Neural crest cell (in vitro differentiated cells): Measurements from ENCODE around the gene CNGA3. TPM values are rescaled to one million over a fixed set of nuclear protein-coding genes. Genes with fewer than 3 reads are reported as not detected.

Experiments
- DNase-seq: peaks from one replicate; pipeline ENCODE4 v3.0.0; 2021; ENCODE audit warnings: low read depth, mixed read lengths, low spot score
- H3K27ac Mint-ChIP-seq: one replicate; pipeline ENCODE4 v1.8.0; 2021; ENCODE audit warnings: mild to moderate bottlenecking, mixed read lengths; ENCODE audit not compliant: unreplicated experiment
- H3K27me3 Mint-ChIP-seq: 2 replicates; pipeline ENCODE4 v1.8.0; 2021; ENCODE audit warnings: low read depth, mild to moderate bottlenecking, mixed read lengths
- H3K36me3 Mint-ChIP-seq: 2 replicates; pipeline ENCODE4 v1.8.0; 2021; ENCODE audit warnings: low read depth, mild to moderate bottlenecking, mixed read lengths
- H3K4me1 Mint-ChIP-seq: 2 replicates; pipeline ENCODE4 v1.8.0; 2021; ENCODE audit warnings: mixed read lengths
- H3K4me3 Mint-ChIP-seq: one replicate; pipeline ENCODE4 v1.8.0; 2021; ENCODE audit warnings: mild to moderate bottlenecking, mixed read lengths
- H3K9me3 Mint-ChIP-seq: 2 replicates; pipeline ENCODE4 v1.8.0; 2021; ENCODE audit warnings: mixed read lengths
- total RNA-seq: library from RNA; stranded (reverse); gene quantifications from 2 replicates; pipeline ENCODE4 v1.2.1, GENCODE V29; 2021
- TF ChIP-seq, protein P1 (sequence below): fragments of 200-600 bp; sonication (generic); conservative IDR thresholded peaks from 2 replicates; pipeline ENCODE4 v1.5.0; 2021; ENCODE audit warnings: antibody characterized with exemption, mild to moderate bottlenecking

CNGA3 gene
- total RNA-seq, 1 donor from 2014 or later, result 0.72 TPM

DNA sequence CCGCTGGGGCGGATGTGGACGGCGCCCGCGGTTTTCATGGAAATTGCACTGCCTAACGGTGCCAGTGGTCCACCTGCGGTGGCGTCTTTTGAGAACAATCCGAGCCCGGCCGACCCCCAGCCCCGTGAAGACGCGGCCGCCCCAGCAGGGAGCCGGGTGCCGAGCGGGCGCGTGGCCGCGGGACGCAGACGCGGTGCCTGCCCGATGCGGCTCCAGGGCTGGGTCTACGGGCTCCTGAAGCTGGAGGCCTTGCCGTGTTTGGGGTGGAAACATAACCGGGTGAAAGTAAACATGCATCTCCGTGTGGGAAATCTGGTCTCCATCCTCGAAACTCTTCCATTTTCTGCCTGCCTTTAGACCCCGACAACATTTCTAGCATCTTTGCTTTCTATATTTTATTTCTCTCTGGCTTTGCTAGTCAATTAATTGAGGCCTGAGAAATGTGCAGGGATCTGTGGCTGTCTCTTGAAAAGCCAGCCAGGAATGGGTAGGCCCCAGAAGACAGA, 99.0 kb downstream of the CNGA3 start:
- no peaks in the 10 kb centered on the region for H3K27me3 Mint-ChIP-seq
- H3K27ac Mint-ChIP-seq, result peak overlapping the region; percentile 28
- H3K4me3 Mint-ChIP-seq, result peak overlapping the region; percentile 94
- peaks cover 24% of the 10 kb centered on the region for H3K4me1 Mint-ChIP-seq
- DNase-seq, result peak; percentile 14
- H3K36me3 Mint-ChIP-seq, result no peaks in the 10 kb centered on the region
- TF ChIP-seq, protein P1, sequence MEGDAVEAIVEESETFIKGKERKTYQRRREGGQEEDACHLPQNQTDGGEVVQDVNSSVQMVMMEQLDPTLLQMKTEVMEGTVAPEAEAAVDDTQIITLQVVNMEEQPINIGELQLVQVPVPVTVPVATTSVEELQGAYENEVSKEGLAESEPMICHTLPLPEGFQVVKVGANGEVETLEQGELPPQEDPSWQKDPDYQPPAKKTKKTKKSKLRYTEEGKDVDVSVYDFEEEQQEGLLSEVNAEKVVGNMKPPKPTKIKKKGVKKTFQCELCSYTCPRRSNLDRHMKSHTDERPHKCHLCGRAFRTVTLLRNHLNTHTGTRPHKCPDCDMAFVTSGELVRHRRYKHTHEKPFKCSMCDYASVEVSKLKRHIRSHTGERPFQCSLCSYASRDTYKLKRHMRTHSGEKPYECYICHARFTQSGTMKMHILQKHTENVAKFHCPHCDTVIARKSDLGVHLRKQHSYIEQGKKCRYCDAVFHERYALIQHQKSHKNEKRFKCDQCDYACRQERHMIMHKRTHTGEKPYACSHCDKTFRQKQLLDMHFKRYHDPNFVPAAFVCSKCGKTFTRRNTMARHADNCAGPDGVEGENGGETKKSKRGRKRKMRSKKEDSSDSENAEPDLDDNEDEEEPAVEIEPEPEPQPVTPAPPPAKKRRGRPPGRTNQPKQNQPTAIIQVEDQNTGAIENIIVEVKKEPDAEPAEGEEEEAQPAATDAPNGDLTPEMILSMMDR, result no peak
- no peaks in the 10 kb centered on the region for H3K9me3 Mint-ChIP-seq

DNA sequence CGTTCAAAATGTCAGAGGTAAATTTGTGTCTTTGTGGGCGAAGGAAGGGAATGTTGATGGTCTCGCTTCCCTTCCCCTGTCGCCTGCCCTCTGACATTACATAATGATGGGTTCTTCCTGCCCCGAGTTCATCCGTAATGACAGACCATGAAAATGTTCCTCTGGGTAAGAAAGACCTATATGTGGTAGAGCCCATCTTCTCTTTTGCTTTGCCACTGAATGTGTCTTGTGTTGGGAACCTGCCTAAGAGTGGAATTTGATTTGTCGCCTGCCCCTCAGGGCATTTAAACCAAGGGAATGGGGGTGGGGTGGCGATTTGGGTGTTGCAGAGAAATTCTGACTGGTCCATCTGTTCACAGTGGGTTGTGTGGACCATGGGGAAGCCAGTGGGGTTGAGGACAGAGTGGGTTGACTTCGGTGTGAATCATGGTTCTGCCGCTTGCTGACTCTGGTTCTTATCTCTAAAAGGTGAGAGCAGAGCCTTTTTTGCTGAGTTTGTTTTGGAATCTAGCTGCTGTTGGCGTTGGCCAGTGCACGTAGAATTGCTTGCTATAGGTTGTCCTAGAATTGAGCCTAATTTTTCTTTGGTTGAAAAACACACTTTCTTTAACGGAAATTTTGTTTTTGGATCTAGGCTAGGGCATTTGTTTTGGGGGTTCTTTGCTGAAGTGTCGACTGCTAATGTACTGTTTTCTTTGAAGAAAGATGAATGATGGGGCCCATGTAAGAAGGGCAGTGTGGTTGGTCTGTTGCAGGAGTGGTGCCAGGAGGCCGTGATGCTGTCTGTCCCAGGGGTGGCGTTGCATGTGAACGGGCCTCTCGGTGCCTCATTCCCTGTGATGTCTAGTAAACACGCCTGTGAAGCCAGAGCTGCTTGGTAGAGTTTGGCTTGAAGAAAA, 99.7 kb downstream of the CNGA3 start:
- no peaks in the 10 kb centered on the region for H3K9me3 Mint-ChIP-seq
- no peak for DNase-seq
- TF ChIP-seq, protein P1, result no peak
- peak overlapping the region; percentile 28 for H3K27ac Mint-ChIP-seq
- no peaks in the 10 kb centered on the region for H3K27me3 Mint-ChIP-seq
- peaks cover 24% of the 10 kb centered on the region for H3K4me1 Mint-ChIP-seq
- H3K4me3 Mint-ChIP-seq, result peak overlapping the region; percentile 94
- no peaks in the 10 kb centered on the region for H3K36me3 Mint-ChIP-seq

DNA sequence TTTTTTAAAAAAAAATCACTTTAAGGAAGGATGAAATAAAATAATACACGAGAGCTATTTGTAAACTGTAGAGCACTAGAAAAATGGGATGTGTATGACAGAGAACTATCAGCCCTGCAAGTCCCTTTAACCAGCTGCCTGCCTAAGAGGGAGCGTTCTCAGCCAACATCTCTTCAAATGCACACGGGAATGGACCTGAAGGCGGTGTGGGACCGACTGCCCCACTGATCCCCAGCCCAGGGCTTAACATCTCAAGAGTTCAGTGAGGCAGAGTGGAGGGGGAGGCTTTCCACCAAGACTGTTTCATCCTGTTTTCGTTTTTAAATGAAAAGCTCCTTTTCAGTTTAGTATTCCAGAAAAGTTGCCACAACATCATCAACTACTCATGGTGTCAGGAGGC, 100.6 kb downstream of the CNGA3 start:
- peak overlapping the region; percentile 94 for H3K4me3 Mint-ChIP-seq
- H3K36me3 Mint-ChIP-seq, result no peaks in the 10 kb centered on the region
- TF ChIP-seq, protein P1, result no peak
- no peaks in the 10 kb centered on the region for H3K9me3 Mint-ChIP-seq
- no peaks in the 10 kb centered on the region for H3K27me3 Mint-ChIP-seq
- no peak overlapping the region for H3K27ac Mint-ChIP-seq
- H3K4me1 Mint-ChIP-seq, result peaks cover 24% of the 10 kb centered on the region
- DNase-seq, result no peak

Other genes with a start within 250 kb of the CNGA3 start
- 29.9 and 32.4 TPM in 2 replicates for gene INPP4A, start 98.4 kb downstream of the CNGA3 start, total RNA-seq